ENCODE results near the gene AZI2. TPM values are rescaled to one million over a fixed set of nuclear protein-coding genes. Genes with fewer than 3 reads are reported as not detected.

Gene AZI2
- polyA plus RNA-seq, 1 of the 3 experiments (the other 2 are of a cell fraction): 27.3 TPM

DNA sequence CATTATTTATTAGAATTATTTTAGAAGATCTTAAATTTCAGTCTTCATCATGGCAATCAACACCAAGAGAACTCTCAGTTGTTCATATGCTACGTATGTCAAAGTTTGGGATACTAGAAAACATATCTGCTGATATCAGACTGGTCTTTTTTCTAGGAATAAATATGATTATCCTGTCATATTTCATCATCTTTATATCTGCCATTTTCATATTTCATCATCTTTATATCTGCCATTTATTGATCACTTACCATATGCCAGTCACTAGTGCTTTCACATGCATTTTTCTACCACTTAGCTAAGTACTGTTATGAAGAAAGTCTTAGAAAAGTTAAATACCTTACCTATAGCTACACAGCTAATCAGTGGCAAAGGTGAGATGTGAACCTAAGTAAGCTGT lies 2.9 kb downstream of the AZI2 start:
- Histone ChIP-seq H3K4me3 (ENCODE audit: low read depth in 2 of 2, low read length in 1 of 2) (no peak overlapping the region), H3K79me2 (ENCODE audit: insufficient read depth) (peaks cover 82% of the 10 kb centered on the region), H2AFZ (ENCODE audit: low read depth) (no peak overlapping the region), H3K27ac (ENCODE audit: low read depth in 2 of 2, low read length in 1 of 2) (no peak overlapping the region), H3K36me3 (replicated peaks in 1 of 2; ENCODE audit: control insufficient read depth in 1 of 2, insufficient read depth in 2 of 2, low read length in 1 of 2) (peaks cover 0 to 2% of the 10 kb centered on the region in 2 experiments), H4K20me1 (ENCODE audit: insufficient read depth) (no peaks in the 10 kb centered on the region; the same call in 1 of the 2 replicates), H3K9ac (no peak overlapping the region), H3K4me1 (ENCODE audit: control insufficient read depth in 1 of 2, insufficient read depth in 2 of 2, low read depth in 1 of 2, low read length in 1 of 2) (peaks cover 6 to 30% of the 10 kb centered on the region in 2 experiments; a peak in 2 of 4 replicates), H3K27me3 (ENCODE audit: insufficient read depth) (no peaks in the 10 kb centered on the region), H3F3A (replicated peaks; ENCODE audit: insufficient read depth) (peaks cover 4% of the 10 kb centered on the region), H3K4me2 (peak overlapping the region; percentile 76; the same call in 1 of the 2 replicates), H3K9me2 (no peaks in the 10 kb centered on the region), H3K9me3 (no peaks in the 10 kb centered on the region)
- POLR2A ChIA-PET: no interaction called here
- TF ChIP-seq RCOR1 (IDR thresholded peaks at IDR 0.05; ENCODE audit: low read length) (no peak), ELF1 (IDR thresholded peaks at IDR 0.05) (no peak), EP300 (IDR thresholded peaks at IDR 0.05; ENCODE audit: borderline replicate concordance in 1 of 2, low read depth in 1 of 2, low read length in 1 of 2) (no peak), NRF1 (IDR thresholded peaks at IDR 0.05; ENCODE audit: low read depth, low read length) (no peak), GATA2 (CRISPR knock-in tag; IDR thresholded peaks at IDR 0.05) (no peak), RAD21 (IDR thresholded peaks at IDR 0.05; ENCODE audit: low read length) (no peak), GABPA (IDR thresholded peaks at IDR 0.05; ENCODE audit: low read depth) (no peak), RFX5 (IDR thresholded peaks at IDR 0.05; ENCODE audit: low read length) (no peak)
- TF ChIP-seq, protein P1, sequence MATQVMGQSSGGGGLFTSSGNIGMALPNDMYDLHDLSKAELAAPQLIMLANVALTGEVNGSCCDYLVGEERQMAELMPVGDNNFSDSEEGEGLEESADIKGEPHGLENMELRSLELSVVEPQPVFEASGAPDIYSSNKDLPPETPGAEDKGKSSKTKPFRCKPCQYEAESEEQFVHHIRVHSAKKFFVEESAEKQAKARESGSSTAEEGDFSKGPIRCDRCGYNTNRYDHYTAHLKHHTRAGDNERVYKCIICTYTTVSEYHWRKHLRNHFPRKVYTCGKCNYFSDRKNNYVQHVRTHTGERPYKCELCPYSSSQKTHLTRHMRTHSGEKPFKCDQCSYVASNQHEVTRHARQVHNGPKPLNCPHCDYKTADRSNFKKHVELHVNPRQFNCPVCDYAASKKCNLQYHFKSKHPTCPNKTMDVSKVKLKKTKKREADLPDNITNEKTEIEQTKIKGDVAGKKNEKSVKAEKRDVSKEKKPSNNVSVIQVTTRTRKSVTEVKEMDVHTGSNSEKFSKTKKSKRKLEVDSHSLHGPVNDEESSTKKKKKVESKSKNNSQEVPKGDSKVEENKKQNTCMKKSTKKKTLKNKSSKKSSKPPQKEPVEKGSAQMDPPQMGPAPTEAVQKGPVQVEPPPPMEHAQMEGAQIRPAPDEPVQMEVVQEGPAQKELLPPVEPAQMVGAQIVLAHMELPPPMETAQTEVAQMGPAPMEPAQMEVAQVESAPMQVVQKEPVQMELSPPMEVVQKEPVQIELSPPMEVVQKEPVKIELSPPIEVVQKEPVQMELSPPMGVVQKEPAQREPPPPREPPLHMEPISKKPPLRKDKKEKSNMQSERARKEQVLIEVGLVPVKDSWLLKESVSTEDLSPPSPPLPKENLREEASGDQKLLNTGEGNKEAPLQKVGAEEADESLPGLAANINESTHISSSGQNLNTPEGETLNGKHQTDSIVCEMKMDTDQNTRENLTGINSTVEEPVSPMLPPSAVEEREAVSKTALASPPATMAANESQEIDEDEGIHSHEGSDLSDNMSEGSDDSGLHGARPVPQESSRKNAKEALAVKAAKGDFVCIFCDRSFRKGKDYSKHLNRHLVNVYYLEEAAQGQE (IDR thresholded peaks at IDR 0.05; ENCODE audit: low read depth, low read length): no peak
- TF ChIP-seq, protein P2, sequence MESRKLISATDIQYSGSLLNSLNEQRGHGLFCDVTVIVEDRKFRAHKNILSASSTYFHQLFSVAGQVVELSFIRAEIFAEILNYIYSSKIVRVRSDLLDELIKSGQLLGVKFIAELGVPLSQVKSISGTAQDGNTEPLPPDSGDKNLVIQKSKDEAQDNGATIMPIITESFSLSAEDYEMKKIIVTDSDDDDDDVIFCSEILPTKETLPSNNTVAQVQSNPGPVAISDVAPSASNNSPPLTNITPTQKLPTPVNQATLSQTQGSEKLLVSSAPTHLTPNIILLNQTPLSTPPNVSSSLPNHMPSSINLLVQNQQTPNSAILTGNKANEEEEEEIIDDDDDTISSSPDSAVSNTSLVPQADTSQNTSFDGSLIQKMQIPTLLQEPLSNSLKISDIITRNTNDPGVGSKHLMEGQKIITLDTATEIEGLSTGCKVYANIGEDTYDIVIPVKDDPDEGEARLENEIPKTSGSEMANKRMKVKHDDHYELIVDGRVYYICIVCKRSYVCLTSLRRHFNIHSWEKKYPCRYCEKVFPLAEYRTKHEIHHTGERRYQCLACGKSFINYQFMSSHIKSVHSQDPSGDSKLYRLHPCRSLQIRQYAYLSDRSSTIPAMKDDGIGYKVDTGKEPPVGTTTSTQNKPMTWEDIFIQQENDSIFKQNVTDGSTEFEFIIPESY (IDR thresholded peaks at IDR 0.05; ENCODE audit: borderline replicate concordance, low read depth): no peak
- DNase-seq: no peak
- whole genome bisulfite sequencing (ENCODE audit: low lambda C conversion rate): 96% methylated on average over 1 of the region's 1 CpG
- CTCF ChIA-PET: interaction anchor here (4.5 kb wide), 1 partner anchor 17 kb away, joined by 20 read pairs; no protein-coding TSS in a partner anchor

DNA sequence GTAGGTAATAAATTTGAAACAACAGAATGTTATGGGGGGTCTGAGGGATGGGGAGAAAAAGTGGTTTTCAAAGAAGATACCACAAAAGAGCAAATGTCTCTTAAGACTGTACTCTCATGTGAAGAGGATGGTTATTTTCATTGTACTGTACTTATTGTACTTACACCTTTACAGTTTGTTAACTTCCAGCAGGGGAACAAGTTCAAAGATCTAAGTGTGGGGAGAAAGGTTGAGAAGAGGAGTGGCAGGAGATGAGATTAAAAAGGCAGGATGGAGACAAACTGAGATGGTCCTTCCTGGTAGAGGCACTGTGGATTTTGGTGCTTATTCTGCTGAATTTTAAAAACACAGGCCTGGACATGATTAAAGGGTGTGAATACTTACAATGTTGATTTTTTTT lies 5.5 kb downstream of the AZI2 start:
- no peak overlapping the region for H3K27ac ChIP-seq (ENCODE audit: low read depth in 2 of 2, low read length in 1 of 2)
- no peak for DNase-seq
- no peak for TF ChIP-seq FOXM1 (IDR thresholded peaks at IDR 0.05; ENCODE audit: low read depth)
- no peak for TF ChIP-seq FOXJ3 (CRISPR knock-in tag; IDR thresholded peaks at IDR 0.05)
- no peak for TF ChIP-seq YY1 (IDR thresholded peaks at IDR 0.05; ENCODE audit: low read depth)
- no peak for TF ChIP-seq CHD2 (IDR thresholded peaks at IDR 0.05; ENCODE audit: low read length, partially characterized antibody)
- TF ChIP-seq, protein P3, sequence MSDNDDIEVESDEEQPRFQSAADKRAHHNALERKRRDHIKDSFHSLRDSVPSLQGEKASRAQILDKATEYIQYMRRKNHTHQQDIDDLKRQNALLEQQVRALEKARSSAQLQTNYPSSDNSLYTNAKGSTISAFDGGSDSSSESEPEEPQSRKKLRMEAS (IDR thresholded peaks at IDR 0.05; ENCODE audit: low read depth): no peak
- TF ChIP-seq EP300 (IDR thresholded peaks at IDR 0.05; ENCODE audit: borderline replicate concordance in 1 of 2, low read depth in 1 of 2, low read length in 1 of 2): no peak
- TF ChIP-seq NRF1 (IDR thresholded peaks at IDR 0.05; ENCODE audit: low read depth, low read length): no peak
- TF ChIP-seq, protein P1 (IDR thresholded peaks at IDR 0.05; ENCODE audit: low read depth, low read length): no peak
- no peak for TF ChIP-seq RFX5 (IDR thresholded peaks at IDR 0.05; ENCODE audit: low read length)
- TF ChIP-seq, protein P4, sequence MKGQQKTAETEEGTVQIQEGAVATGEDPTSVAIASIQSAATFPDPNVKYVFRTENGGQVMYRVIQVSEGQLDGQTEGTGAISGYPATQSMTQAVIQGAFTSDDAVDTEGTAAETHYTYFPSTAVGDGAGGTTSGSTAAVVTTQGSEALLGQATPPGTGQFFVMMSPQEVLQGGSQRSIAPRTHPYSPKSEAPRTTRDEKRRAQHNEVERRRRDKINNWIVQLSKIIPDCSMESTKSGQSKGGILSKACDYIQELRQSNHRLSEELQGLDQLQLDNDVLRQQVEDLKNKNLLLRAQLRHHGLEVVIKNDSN (IDR thresholded peaks at IDR 0.05; ENCODE audit: borderline replicate concordance, low read depth): no peak
- TF ChIP-seq POLR2AphosphoS5 (IDR thresholded peaks at IDR 0.05; ENCODE audit: low read depth, low read length): no peak

More for the DNA sequence above, 5.5 kb downstream of the AZI2 start:
- CTCF ChIA-PET: interaction anchor here (3.2 to 4.5 kb wide), 2 partner anchors 15 to 631 kb away, joined by 13 to 20 read pairs; no protein-coding TSS in a partner anchor
- Histone ChIP-seq H3K4me1 (ENCODE audit: control insufficient read depth in 1 of 2, insufficient read depth in 2 of 2, low read depth in 1 of 2, low read length in 1 of 2) (peaks cover 6 to 30% of the 10 kb centered on the region in 2 experiments; a peak in 2 of 4 replicates), H3K79me2 (ENCODE audit: insufficient read depth) (peaks cover 77% of the 10 kb centered on the region), H3K36me3 (replicated peaks in 1 of 2; ENCODE audit: control insufficient read depth in 1 of 2, insufficient read depth in 2 of 2, low read length in 1 of 2) (peaks cover 17 to 24% of the 10 kb centered on the region in 2 experiments), H3K9me2 (no peaks in the 10 kb centered on the region), H3F3A (replicated peaks; ENCODE audit: insufficient read depth) (no peaks in the 10 kb centered on the region), H3K4me3 (ENCODE audit: low read depth in 2 of 2, low read length in 1 of 2) (peak overlapping the region in 1 of 2 experiments; percentile 18; a peak in 1 of 4 replicates), H3K4me2 (peak overlapping the region; percentile 68), H2AFZ (ENCODE audit: low read depth) (peak overlapping the region; percentile 36; the same call in 1 of the 2 replicates), H3K9ac (no peak overlapping the region), H3K27me3 (ENCODE audit: insufficient read depth) (no peaks in the 10 kb centered on the region), H3K9me3 (no peaks in the 10 kb centered on the region), H4K20me1 (ENCODE audit: insufficient read depth) (no peaks in the 10 kb centered on the region; the same call in 1 of the 2 replicates)
- POLR2A ChIA-PET: no interaction called here

All from SK-N-SH (cell line).